ENCODE measurements around the gene TSPAN9.

TSPAN9 gene

GRCh38 chr12:3230758-3231375 is 153.7 kb downstream of the TSPAN9 start:
- no peak for DNase-seq

- DNase-seq, result no peak
Observed at GRCh38 chr12:3231399-3231876, 154.3 kb downstream of the TSPAN9 start.

- no peak for DNase-seq
Observed at GRCh38 chr12:3233797-3234196, 156.6 kb downstream of the TSPAN9 start.

GRCh38 chr12:3236345-3237187 is 159.4 kb downstream of the TSPAN9 start:
- DNase-seq, result no peak

GRCh38 chr12:3238196-3238595 is 161.0 kb downstream of the TSPAN9 start:
- DNase-seq, result no peak

- no peak for DNase-seq
Observed at GRCh38 chr12:3241621-3242020, 164.4 kb downstream of the TSPAN9 start.

GRCh38 chr12:3242199-3242863 is 165.2 kb downstream of the TSPAN9 start:
- no peak for DNase-seq

GRCh38 chr12:3243376-3244084 is 166.4 kb downstream of the TSPAN9 start:
- no peak for DNase-seq

- DNase-seq, result no peak
Observed at GRCh38 chr12:3244219-3244750, 167.1 kb downstream of the TSPAN9 start.

- DNase-seq, result no peak
Observed at GRCh38 chr12:3246253-3246652, 169.1 kb downstream of the TSPAN9 start.

- DNase-seq, result no peak
Observed at GRCh38 chr12:3247077-3247476, 169.9 kb downstream of the TSPAN9 start.

GRCh38 chr12:3247629-3248161 is 170.5 kb downstream of the TSPAN9 start:
- DNase-seq, result no peak

GRCh38 chr12:3249081-3249800 is 172.1 kb downstream of the TSPAN9 start:
- DNase-seq, result no peak

GRCh38 chr12:3250034-3250433 is 172.9 kb downstream of the TSPAN9 start:
- DNase-seq, result no peak

GRCh38 chr12:3250576-3250975 is 173.4 kb downstream of the TSPAN9 start:
- DNase-seq, result no peak

- no peak for DNase-seq
Observed at GRCh38 chr12:3251067-3251466, 173.9 kb downstream of the TSPAN9 start.

- DNase-seq, result no peak
Observed at GRCh38 chr12:3251691-3252090, 174.5 kb downstream of the TSPAN9 start.

- no peak for DNase-seq
Observed at GRCh38 chr12:3252450-3252891, 175.3 kb downstream of the TSPAN9 start.

- no peak for DNase-seq
Observed at GRCh38 chr12:3253682-3254275, 176.6 kb downstream of the TSPAN9 start.

- DNase-seq, result no peak
Observed at GRCh38 chr12:3255057-3255456, 177.9 kb downstream of the TSPAN9 start.

- no peak for DNase-seq
Observed at GRCh38 chr12:3256103-3256631, 179.0 kb downstream of the TSPAN9 start.
